ENCODE measurements around the gene CCDC183.
"Not testable (repeated sequence)": the region's sequence is repeated elsewhere in the genome, so short reads cannot be mapped to it uniquely, and the experiment has no call there.

Gene CCDC183

GRCh38 chr9:136762221-136762691 is 33.9 kb upstream of the CCDC183 start:
- Histone ChIP-seq H3K4me1 (ENCODE audit: insufficient read depth, low read length) (no peaks in the 10 kb centered on the region), H3K27ac (ENCODE audit: low read length) (no peak overlapping the region), H3K36me3 (ENCODE audit: insufficient read depth, low read depth, low read length) (no peaks in the 10 kb centered on the region), H3K4me3 (ENCODE audit: low read length) (no peak overlapping the region), H3K9ac (ENCODE audit: low read depth, low read length) (no peak overlapping the region), H3K27me3 (ENCODE audit: insufficient read depth, low read length) (peaks cover 5% of the 10 kb centered on the region; the same call in 1 of the 2 replicates), H3K9me3 (ENCODE audit: insufficient read depth, low read depth, low read length) (no peaks in the 10 kb centered on the region)

- H3K9me3 ChIP-seq (ENCODE audit: insufficient read depth, low read depth, low read length): no peaks in the 10 kb centered on the region
- no peak overlapping the region for H3K9ac ChIP-seq (ENCODE audit: low read depth, low read length)
- H3K4me1 ChIP-seq (ENCODE audit: insufficient read depth, low read length): no peaks in the 10 kb centered on the region
- H3K27ac ChIP-seq (ENCODE audit: low read length): no peak overlapping the region
- peaks cover 10% of the 10 kb centered on the region for H3K27me3 ChIP-seq (ENCODE audit: insufficient read depth, low read length)
- no peaks in the 10 kb centered on the region for H3K36me3 ChIP-seq (ENCODE audit: insufficient read depth, low read depth, low read length)
- H3K4me3 ChIP-seq (ENCODE audit: low read length): peak overlapping the region; percentile 45; the same call in 1 of the 2 replicates
These were observed 33.1 kb upstream of the CCDC183 start for GRCh38 chr9:136762915-136763648.

DNA sequence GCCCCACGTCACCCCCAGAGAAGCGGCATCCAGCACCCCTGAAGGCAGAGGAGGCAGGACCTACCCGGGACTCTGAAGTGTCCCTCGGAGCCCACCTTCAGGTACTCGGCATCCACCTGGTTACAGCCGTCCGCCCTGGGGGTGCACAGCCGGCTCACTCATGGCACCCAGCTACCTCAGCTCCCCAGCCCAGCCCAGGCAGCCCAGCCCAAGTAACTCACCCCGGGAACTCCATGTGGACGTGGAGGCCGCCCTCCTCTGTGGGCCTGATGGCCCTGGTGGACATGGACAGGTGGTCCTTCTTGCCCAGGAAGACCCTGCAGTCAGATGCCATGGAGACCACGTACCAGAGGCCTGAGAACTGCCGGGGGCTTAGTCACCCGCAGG is 32.5 kb upstream of the CCDC183 start:
- Histone ChIP-seq H3K9ac (ENCODE audit: low read depth, low read length) (no peak overlapping the region), H3K27me3 (ENCODE audit: insufficient read depth, low read length) (peaks cover 11% of the 10 kb centered on the region), H3K27ac (ENCODE audit: low read length) (no peak overlapping the region), H3K9me3 (ENCODE audit: insufficient read depth, low read depth, low read length) (no peaks in the 10 kb centered on the region), H3K4me3 (ENCODE audit: low read length) (peak overlapping the region; percentile 45; the same call in 1 of the 2 replicates), H3K4me1 (ENCODE audit: insufficient read depth, low read length) (no peaks in the 10 kb centered on the region), H3K36me3 (ENCODE audit: insufficient read depth, low read depth, low read length) (no peaks in the 10 kb centered on the region)

DNA sequence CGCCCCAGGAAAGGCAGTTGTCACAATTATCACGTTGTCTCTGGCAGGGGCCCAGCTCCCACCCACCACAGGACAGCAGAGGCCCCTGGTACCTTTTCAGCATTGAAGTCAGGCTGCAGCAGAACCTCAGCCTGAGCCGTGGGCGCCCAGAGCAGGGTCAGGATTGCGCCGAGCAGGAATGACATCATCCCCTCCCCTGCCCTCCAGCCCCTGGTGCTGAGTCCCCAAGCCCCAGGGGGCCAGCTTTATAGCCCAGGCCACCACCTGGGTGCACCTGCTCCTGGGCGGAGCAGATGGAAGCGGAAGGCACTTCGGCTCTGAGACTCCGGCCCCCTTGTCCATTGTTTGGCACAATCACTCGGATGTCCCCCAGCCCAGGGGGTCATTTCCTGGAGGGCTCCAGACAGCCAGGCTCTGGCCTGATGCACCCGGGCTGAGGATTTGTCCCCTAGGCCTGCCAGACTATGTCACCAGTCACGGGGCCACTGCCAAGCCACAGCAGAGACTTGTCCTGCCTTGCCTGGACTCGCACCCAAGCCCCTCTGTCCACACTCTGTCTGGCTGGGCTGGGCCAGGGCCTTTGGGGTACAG is 31.7 kb upstream of the CCDC183 start, which contains the start of gene LCN15:
LCN15 (minus strand) TSS at position 218 of the 591 bp plus-strand sequence; CDS start at position 188, 30 bp downstream.
- Histone ChIP-seq H3K9me3 (ENCODE audit: insufficient read depth, low read depth, low read length) (no peaks in the 10 kb centered on the region), H3K4me3 (ENCODE audit: low read length) (peak within 1 kb of the TSS; percentile 45; the same call in 1 of the 2 replicates), H3K4me1 (ENCODE audit: insufficient read depth, low read length) (no peaks in the 10 kb centered on the region), H3K36me3 (ENCODE audit: insufficient read depth, low read depth, low read length) (no peaks in the 10 kb centered on the region), H3K27ac (ENCODE audit: low read length) (no peak within 1 kb of the TSS), H3K27me3 (ENCODE audit: insufficient read depth, low read length) (peaks cover 11% of the 10 kb centered on the region), H3K9ac (ENCODE audit: low read depth, low read length) (no peak within 1 kb of the TSS)

- Histone ChIP-seq H3K27ac (ENCODE audit: low read length) (no peak overlapping the region), H3K4me3 (ENCODE audit: low read length) (no peak overlapping the region), H3K4me1 (ENCODE audit: insufficient read depth, low read length) (no peaks in the 10 kb centered on the region), H3K27me3 (ENCODE audit: insufficient read depth, low read length) (peaks cover 11% of the 10 kb centered on the region), H3K36me3 (ENCODE audit: insufficient read depth, low read depth, low read length) (no peaks in the 10 kb centered on the region), H3K9me3 (ENCODE audit: insufficient read depth, low read depth, low read length) (no peaks in the 10 kb centered on the region), H3K9ac (ENCODE audit: low read depth, low read length) (no peak overlapping the region)
These were observed 31.1 kb upstream of the CCDC183 start for GRCh38 chr9:136765041-136765440.

GRCh38 chr9:136765745-136766409 is 30.3 kb upstream of the CCDC183 start:
- not testable (repeated sequence) for H3K36me3 ChIP-seq (ENCODE audit: insufficient read depth, low read depth, low read length); H3K4me1 ChIP-seq (ENCODE audit: insufficient read depth, low read length); H3K27ac ChIP-seq (ENCODE audit: low read length); H3K9ac ChIP-seq (ENCODE audit: low read depth, low read length); H3K9me3 ChIP-seq (ENCODE audit: insufficient read depth, low read depth, low read length); H3K4me3 ChIP-seq (ENCODE audit: low read length)
- H3K27me3 ChIP-seq (ENCODE audit: insufficient read depth, low read length): peaks cover 11% of the 10 kb centered on the region

GRCh38 chr9:136766410-136767120 is 29.6 kb upstream of the CCDC183 start:
- not testable (repeated sequence) for H3K9ac ChIP-seq (ENCODE audit: low read depth, low read length); H3K4me1 ChIP-seq (ENCODE audit: insufficient read depth, low read length); H3K36me3 ChIP-seq (ENCODE audit: insufficient read depth, low read depth, low read length); H3K9me3 ChIP-seq (ENCODE audit: insufficient read depth, low read depth, low read length); H3K4me3 ChIP-seq (ENCODE audit: low read length); H3K27ac ChIP-seq (ENCODE audit: low read length)
- peaks cover 11% of the 10 kb centered on the region for H3K27me3 ChIP-seq (ENCODE audit: insufficient read depth, low read length)

- no peak overlapping the region for H3K27ac ChIP-seq (ENCODE audit: low read length)
- H3K4me3 ChIP-seq (ENCODE audit: low read length): peak overlapping the region; percentile 46; the same call in 1 of the 2 replicates
- H3K9ac ChIP-seq (ENCODE audit: low read depth, low read length): no peak overlapping the region
- no peaks in the 10 kb centered on the region for H3K4me1 ChIP-seq (ENCODE audit: insufficient read depth, low read length)
- H3K27me3 ChIP-seq (ENCODE audit: insufficient read depth, low read length): peaks cover 11% of the 10 kb centered on the region
- peaks cover 6% of the 10 kb centered on the region; the same call in 1 of the 2 replicates for H3K9me3 ChIP-seq (ENCODE audit: insufficient read depth, low read depth, low read length)
- H3K36me3 ChIP-seq (ENCODE audit: insufficient read depth, low read depth, low read length): no peaks in the 10 kb centered on the region
These were observed 26.4 kb upstream of the CCDC183 start for GRCh38 chr9:136769710-136770191.

DNA sequence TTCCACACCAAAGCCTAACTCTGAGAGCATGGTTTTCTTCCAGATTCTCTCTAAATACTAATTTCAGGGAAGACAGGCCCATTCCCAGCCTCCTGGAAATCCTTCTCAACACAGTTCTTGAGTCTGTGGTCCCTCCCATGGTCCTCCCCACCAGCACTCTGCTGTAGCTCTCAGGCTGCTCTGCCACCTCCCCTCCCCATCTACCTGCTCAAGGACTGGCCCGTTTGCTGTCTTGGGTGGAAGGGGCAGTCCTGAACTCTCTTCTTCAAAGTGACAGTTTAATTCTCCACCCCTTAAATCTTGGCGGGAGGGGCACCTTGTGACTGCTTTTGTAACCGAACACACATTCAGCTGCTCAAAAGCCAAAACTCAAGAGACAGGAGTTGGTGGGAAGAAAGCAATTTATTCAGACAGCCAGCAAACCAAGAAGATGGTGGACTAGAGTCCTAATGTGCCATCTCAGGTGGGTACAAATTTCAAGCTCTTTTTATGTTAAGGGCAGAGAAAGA is 24.2 kb upstream of the CCDC183 start:
- H3K9ac ChIP-seq (ENCODE audit: low read depth, low read length): no peak overlapping the region
- H3K4me3 ChIP-seq (ENCODE audit: low read length): no peak overlapping the region
- no peak overlapping the region for H3K27ac ChIP-seq (ENCODE audit: low read length)

DNA sequence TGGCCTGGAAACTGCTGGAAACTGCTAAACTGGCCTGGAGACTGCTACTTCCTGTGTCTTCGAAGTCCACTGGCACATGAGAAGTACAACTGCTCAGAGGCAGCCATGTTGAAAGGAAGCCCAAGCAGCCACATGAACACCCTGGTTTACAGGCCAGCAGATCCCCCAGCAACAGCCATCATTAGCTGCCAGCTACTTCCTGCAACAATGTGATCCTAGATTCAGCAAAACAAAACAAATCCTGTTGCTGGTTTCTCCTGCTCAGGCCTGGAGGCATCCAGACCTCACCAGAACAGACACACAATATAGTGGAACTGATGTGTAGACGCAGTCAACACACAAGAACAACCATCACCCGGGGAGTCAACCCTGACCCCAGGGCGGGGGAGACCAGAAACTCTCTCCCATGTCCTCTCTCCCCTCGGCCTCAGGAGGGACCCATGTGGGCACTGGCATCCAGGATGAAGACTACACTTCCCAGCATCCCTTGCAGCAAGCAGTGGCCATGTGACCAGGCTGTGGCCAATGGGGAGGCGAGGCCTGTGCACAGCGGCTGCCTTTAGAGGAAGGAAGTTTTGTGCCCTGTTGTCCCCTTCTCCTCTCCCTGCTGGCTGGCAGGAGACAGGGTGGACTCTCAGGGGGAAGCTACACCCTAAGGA is 22.6 kb upstream of the CCDC183 start:
- no peaks in the 10 kb centered on the region for H3K36me3 ChIP-seq (ENCODE audit: insufficient read depth, low read depth, low read length)
- no peak overlapping the region for H3K27ac ChIP-seq (ENCODE audit: low read length)
- no peaks in the 10 kb centered on the region for H3K4me1 ChIP-seq (ENCODE audit: insufficient read depth, low read length)
- H3K9me3 ChIP-seq (ENCODE audit: insufficient read depth, low read depth, low read length): peaks cover 6% of the 10 kb centered on the region; the same call in 1 of the 2 replicates
- H3K4me3 ChIP-seq (ENCODE audit: low read length): no peak overlapping the region
- H3K27me3 ChIP-seq (ENCODE audit: insufficient read depth, low read length): peaks cover 13% of the 10 kb centered on the region
- H3K9ac ChIP-seq (ENCODE audit: low read depth, low read length): no peak overlapping the region

More for the DNA sequence above, 24.2 kb upstream of the CCDC183 start:
- Histone ChIP-seq H3K4me1 (ENCODE audit: insufficient read depth, low read length) (no peaks in the 10 kb centered on the region), H3K27me3 (ENCODE audit: insufficient read depth, low read length) (peaks cover 9% of the 10 kb centered on the region), H3K36me3 (ENCODE audit: insufficient read depth, low read depth, low read length) (no peaks in the 10 kb centered on the region), H3K9me3 (ENCODE audit: insufficient read depth, low read depth, low read length) (peaks cover 6% of the 10 kb centered on the region; the same call in 1 of the 2 replicates)

Data from iPS-20b (cell line).